Measurements from ENCODE around the gene CCR7.

CCR7 gene

DNA sequence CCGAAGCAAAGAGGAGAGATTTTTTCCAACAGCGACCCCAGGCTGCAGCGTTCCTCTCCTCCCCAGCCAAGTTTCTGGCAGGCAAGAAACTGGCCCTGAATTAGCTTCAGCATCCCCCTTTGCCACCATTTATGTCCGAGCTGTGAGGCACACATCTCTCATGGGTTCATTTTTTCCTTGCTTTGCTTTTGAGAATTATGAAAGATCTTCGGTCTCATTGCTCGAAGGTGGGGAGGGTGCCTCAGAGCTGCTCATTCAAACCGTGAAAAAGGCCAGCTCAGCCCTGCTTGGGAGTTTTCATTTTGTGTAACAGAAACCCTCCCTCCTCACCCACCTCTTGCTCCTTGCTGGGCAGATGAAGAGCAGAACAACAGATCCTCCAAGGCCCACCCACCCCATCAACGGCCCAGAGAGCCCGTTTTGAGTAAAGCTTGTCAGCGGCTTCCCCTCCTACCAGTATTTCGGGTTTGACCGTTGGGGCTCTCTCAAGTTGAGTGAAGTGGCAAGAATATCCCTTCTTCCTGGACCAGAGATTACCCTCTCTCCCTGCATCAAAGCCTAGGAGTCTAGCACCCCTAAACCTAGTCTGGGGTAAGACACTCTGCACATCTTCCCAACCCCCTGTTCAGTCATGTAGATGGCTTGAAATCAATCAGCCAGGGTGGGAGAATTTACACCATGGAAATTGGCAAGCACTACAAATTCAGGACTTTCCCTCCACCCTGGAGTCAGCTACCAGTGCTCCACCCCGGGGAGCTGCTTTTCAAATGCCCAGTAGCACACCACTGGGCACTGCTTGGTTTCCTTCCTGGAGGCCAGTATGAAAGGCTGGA is 1.8 kb downstream of the CCR7 start:
- ATAC-seq (replicated peaks) (no peak), DNase-seq (no peak)
- H3K4me3 Mint-ChIP-seq = peak overlapping the region; percentile 87 to 90
- no peaks in the 10 kb centered on the region for H3K9me3 Mint-ChIP-seq
- H3K36me3 Mint-ChIP-seq (ENCODE audit: insufficient read depth) = peaks cover 57% of the 10 kb centered on the region
- H3K27me3 Mint-ChIP-seq = no peaks in the 10 kb centered on the region
- peak overlapping the region; percentile 94 to 97 for H3K27ac Mint-ChIP-seq
- H3K4me1 Mint-ChIP-seq (ENCODE audit: low read depth in 2 of 2) = peaks cover 65 to 72% of the 10 kb centered on the region in 2 donors

GRCh38 chr17:40562838-40563219 is 2.4 kb downstream of the CCR7 start:
- DNase-seq = no peak
- peak overlapping the region; percentile 94 to 97 for H3K27ac Mint-ChIP-seq

GRCh38 chr17:40561871-40562611 is 3.2 kb downstream of the CCR7 start:
- Mint-ChIP-seq H3K4me3 (peak overlapping the region; percentile 87 to 90), H3K9me3 (no peaks in the 10 kb centered on the region), H3K27ac (peak overlapping the region; percentile 94 to 97), H3K27me3 (no peaks in the 10 kb centered on the region), H3K36me3 (ENCODE audit: insufficient read depth) (peaks cover 57% of the 10 kb centered on the region), H3K4me1 (ENCODE audit: low read depth in 2 of 2) (peaks cover 65 to 71% of the 10 kb centered on the region in 2 donors)
- ATAC-seq (replicated peaks) = peak; percentile 51
- peak; percentile 45 to 64 (median 57) for DNase-seq

More at GRCh38 chr17:40562838-40563219, 2.4 kb downstream of the CCR7 start:
- H3K4me1 Mint-ChIP-seq (ENCODE audit: low read depth in 2 of 2) = peaks cover 65 to 70% of the 10 kb centered on the region in 2 donors
- H3K27me3 Mint-ChIP-seq = no peaks in the 10 kb centered on the region
- H3K9me3 Mint-ChIP-seq = no peaks in the 10 kb centered on the region
- peaks cover 57% of the 10 kb centered on the region for H3K36me3 Mint-ChIP-seq (ENCODE audit: insufficient read depth)
- ATAC-seq (replicated peaks) = no peak
- peak overlapping the region; percentile 87 to 90 for H3K4me3 Mint-ChIP-seq

- ATAC-seq (replicated peaks) (no peak), DNase-seq (no peak)
- no peaks in the 10 kb centered on the region for H3K27me3 Mint-ChIP-seq
- no peaks in the 10 kb centered on the region for H3K9me3 Mint-ChIP-seq
- peaks cover 57% of the 10 kb centered on the region for H3K36me3 Mint-ChIP-seq (ENCODE audit: insufficient read depth)
- peak overlapping the region; percentile 87 to 90 for H3K4me3 Mint-ChIP-seq
- H3K27ac Mint-ChIP-seq = peak overlapping the region; percentile 94 to 97
- H3K4me1 Mint-ChIP-seq (ENCODE audit: low read depth in 2 of 2) = peaks cover 65 to 74% of the 10 kb centered on the region in 2 donors
Measured at GRCh38 chr17:40561294-40561870, 3.9 kb downstream of the CCR7 start.

DNA sequence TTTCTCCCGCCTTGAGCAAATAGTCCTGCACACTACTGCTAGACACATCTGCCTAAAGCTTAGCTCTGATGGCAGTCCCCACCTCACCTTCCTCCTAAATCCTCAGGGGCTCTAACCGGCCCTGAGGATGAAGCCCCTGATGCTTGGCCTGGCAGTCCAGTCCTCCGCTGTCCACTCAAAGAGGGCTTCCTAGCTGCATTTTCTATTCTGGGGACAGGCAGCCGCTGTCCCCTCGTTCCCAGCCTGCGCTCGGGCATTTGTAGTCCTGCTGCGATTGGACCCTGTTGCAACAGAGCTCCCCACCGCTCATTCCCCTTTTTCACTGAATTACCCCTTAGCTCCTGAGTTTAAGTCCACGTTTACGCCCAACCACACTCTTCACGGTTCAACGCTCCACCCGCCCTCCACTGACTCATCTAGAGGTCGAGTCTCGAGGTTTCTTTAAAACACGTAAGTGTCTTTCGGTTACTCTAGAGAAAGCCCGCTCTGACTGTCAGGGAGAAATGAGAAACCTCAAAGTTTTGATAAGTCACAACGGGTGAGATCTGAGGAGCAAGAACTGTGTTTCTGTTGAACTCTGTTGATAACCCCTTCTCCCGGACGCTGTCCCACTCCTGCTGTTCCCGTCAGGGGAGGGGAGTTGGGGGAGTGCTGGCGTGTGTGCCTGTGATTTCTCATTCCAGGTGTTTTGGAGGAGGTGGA is 4.5 kb downstream of the CCR7 start:
- ATAC-seq (replicated peaks) (peak; percentile 67), DNase-seq (peak; percentile 74 to 80 (median 78))
- peak overlapping the region; percentile 94 to 97 for H3K27ac Mint-ChIP-seq
- peaks cover 59 to 68% of the 10 kb centered on the region in 2 donors for H3K4me1 Mint-ChIP-seq (ENCODE audit: low read depth in 2 of 2)
- no peaks in the 10 kb centered on the region for H3K9me3 Mint-ChIP-seq
- no peaks in the 10 kb centered on the region for H3K27me3 Mint-ChIP-seq
- H3K4me3 Mint-ChIP-seq = peak overlapping the region; percentile 87 to 90
- peaks cover 57% of the 10 kb centered on the region for H3K36me3 Mint-ChIP-seq (ENCODE audit: insufficient read depth)

- DNase-seq (peak; percentile 75 to 85 (median 77)), ATAC-seq (replicated peaks) (peak; percentile 39)
- Mint-ChIP-seq H3K4me3 (peak overlapping the region; percentile 87 to 90), H3K4me1 (ENCODE audit: low read depth in 2 of 2) (peaks cover 52 to 67% of the 10 kb centered on the region in 2 donors), H3K36me3 (ENCODE audit: insufficient read depth) (peaks cover 54% of the 10 kb centered on the region), H3K27ac (peak overlapping the region; percentile 94 to 97), H3K27me3 (no peaks in the 10 kb centered on the region), H3K9me3 (no peaks in the 10 kb centered on the region)
Measured at GRCh38 chr17:40559954-40560591, 5.2 kb downstream of the CCR7 start.

GRCh38 chr17:40559564-40559916 is 5.7 kb downstream of the CCR7 start:
- no peak for DNase-seq
- Mint-ChIP-seq H3K36me3 (ENCODE audit: insufficient read depth) (peaks cover 51% of the 10 kb centered on the region), H3K4me3 (peak overlapping the region; percentile 87 to 90)

DNA sequence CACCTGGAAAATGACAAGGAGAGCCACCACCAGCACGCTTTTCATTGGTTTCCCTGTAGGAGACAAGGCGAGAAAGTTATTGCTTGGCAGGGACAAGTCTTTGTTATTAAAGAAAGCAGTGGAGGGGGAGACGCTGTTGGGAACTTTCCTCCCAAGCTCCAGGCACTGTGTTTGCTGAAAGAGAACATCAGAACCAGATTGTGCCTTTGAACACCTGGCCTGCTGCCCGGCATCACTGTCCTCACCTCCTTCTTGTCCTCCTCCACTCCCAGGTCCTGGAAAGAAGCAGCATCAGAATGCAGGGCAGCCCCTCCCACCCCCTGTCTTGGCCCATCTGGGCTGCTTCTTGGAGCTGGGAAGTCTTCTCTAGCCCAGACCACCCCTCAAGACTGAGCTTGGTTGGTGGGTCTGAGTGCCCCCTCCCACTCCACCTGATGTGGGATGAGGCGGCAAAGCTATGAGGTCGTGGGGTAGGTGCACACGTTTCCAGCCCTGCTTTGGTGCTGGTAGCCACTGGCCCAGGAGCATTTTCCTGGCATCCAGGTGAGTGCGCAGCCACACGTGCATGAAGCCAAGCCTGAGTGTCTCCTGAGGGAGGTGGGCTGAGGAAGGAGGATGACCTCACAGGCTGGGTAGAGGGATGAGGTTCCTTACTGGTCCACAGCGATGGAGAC is 6.2 kb downstream of the CCR7 start:
- no peaks in the 10 kb centered on the region for H3K27me3 Mint-ChIP-seq
- peaks cover 48% of the 10 kb centered on the region for H3K36me3 Mint-ChIP-seq (ENCODE audit: insufficient read depth)
- no peaks in the 10 kb centered on the region for H3K9me3 Mint-ChIP-seq
- peak overlapping the region; percentile 87 to 90 for H3K4me3 Mint-ChIP-seq
- H3K27ac Mint-ChIP-seq = peak overlapping the region; percentile 94 to 97
- no peak for ATAC-seq (replicated peaks)
- no peak for DNase-seq
- peaks cover 52 to 67% of the 10 kb centered on the region in 2 donors for H3K4me1 Mint-ChIP-seq (ENCODE audit: low read depth in 2 of 2)

More at GRCh38 chr17:40559564-40559916, 5.7 kb downstream of the CCR7 start:
- peaks cover 52 to 67% of the 10 kb centered on the region in 2 donors for H3K4me1 Mint-ChIP-seq (ENCODE audit: low read depth in 2 of 2)
- no peaks in the 10 kb centered on the region for H3K27me3 Mint-ChIP-seq
- ATAC-seq (replicated peaks) = no peak
- peak overlapping the region; percentile 94 to 97 for H3K27ac Mint-ChIP-seq
- no peaks in the 10 kb centered on the region for H3K9me3 Mint-ChIP-seq

- Mint-ChIP-seq H3K4me3 (no peak overlapping the region), H3K36me3 (ENCODE audit: insufficient read depth) (peaks cover 41% of the 10 kb centered on the region), H3K9me3 (no peaks in the 10 kb centered on the region)
Measured at GRCh38 chr17:40558300-40558889, 6.9 kb downstream of the CCR7 start.

GRCh38 chr17:40557531-40558299 is 7.6 kb downstream of the CCR7 start:
- H3K36me3 Mint-ChIP-seq (ENCODE audit: insufficient read depth) = peaks cover 38% of the 10 kb centered on the region
- H3K9me3 Mint-ChIP-seq = no peaks in the 10 kb centered on the region
- peak overlapping the region in 1 of 2 donors; percentile 76 for H3K27ac Mint-ChIP-seq
- no peak overlapping the region for H3K4me3 Mint-ChIP-seq
- peaks cover 48 to 60% of the 10 kb centered on the region in 2 donors for H3K4me1 Mint-ChIP-seq (ENCODE audit: low read depth in 2 of 2)
- ATAC-seq (replicated peaks) (no peak), DNase-seq (no peak)
- no peaks in the 10 kb centered on the region for H3K27me3 Mint-ChIP-seq

More at GRCh38 chr17:40558300-40558889, 6.9 kb downstream of the CCR7 start:
- no peaks in the 10 kb centered on the region for H3K27me3 Mint-ChIP-seq
- ATAC-seq (replicated peaks) = no peak
- no peak for DNase-seq
- peaks cover 52 to 65% of the 10 kb centered on the region in 2 donors for H3K4me1 Mint-ChIP-seq (ENCODE audit: low read depth in 2 of 2)
- no peak overlapping the region for H3K27ac Mint-ChIP-seq

DNA sequence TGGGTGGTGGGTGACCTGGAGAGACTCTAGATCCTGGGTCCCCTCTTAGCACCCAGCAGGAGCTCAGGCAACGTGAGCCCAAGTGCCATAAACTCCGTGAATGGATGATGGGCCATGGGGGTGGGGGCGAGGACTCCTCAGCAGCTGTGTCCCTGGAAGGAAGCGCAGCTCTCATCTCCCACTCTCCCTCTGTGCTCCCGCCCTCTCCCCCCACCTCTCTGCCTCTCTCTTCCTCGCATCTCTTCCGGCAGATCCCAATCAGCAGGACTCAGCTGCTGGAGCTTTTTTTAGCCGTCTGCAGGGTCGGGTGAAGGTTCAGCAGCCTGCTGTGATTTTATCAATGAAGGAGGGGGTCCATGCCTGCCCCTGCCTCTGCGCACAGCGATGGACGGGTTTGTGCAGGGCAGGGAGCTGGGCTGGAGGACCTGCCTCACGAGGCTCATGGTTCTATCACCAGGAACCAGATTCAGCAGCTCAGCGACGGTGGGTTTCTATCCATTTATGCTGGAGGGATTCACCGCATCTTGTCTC is 8.3 kb downstream of the CCR7 start:
- no peak for DNase-seq
- peaks cover 40 to 60% of the 10 kb centered on the region in 2 donors for H3K4me1 Mint-ChIP-seq (ENCODE audit: low read depth in 2 of 2)
- peaks cover 34% of the 10 kb centered on the region for H3K36me3 Mint-ChIP-seq (ENCODE audit: insufficient read depth)

More for the DNA sequence above, 8.3 kb downstream of the CCR7 start:
- H3K27ac Mint-ChIP-seq = peak overlapping the region in 1 of 2 donors; percentile 76
- no peaks in the 10 kb centered on the region for H3K27me3 Mint-ChIP-seq
- H3K9me3 Mint-ChIP-seq = no peaks in the 10 kb centered on the region
- ATAC-seq (replicated peaks) = no peak
- H3K4me3 Mint-ChIP-seq = no peak overlapping the region
